NCI-H2196 (cell line): ENCODE measurements around the gene MAGI1.
A peak's percentile ranks its signal among the peaks of the same experiment; 100 is the strongest.
"Not testable (repeated sequence)": the region's sequence is repeated elsewhere in the genome, so short reads cannot be mapped to it uniquely, and the experiment has no call there.

Experiments
- DNase-seq: peaks from one replicate; lab custom pipeline; 2025; ENCODE audit not compliant: unreplicated experiment; lab: John Stamatoyannopoulos, UW

Gene MAGI1

GRCh38 chr3:66041116-66041515, 2.4 kb upstream of the MAGI1 start:
- no peak for DNase-seq

GRCh38 chr3:66039590-66039887, 821 bp upstream of the MAGI1 start:
- DNase-seq: no peak

DNA sequence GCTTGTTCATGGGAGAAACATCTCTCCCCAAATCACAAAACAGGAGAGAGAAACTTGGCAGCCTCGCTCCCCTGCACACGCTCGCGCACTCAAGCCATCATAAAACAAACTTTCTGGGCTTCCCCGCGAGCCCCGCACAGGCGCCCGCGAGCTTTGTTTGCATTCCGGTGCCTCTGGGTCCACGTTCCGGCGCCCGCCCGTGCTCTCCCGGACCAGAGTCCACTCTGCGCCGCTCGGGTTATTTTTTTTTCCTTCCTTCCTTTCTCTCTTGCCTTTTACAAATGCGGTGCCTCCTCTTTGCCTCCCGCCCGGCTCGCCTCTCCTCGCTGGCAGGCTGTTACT, 363 bp downstream of the MAGI1 start:
- no peak for DNase-seq

DNA sequence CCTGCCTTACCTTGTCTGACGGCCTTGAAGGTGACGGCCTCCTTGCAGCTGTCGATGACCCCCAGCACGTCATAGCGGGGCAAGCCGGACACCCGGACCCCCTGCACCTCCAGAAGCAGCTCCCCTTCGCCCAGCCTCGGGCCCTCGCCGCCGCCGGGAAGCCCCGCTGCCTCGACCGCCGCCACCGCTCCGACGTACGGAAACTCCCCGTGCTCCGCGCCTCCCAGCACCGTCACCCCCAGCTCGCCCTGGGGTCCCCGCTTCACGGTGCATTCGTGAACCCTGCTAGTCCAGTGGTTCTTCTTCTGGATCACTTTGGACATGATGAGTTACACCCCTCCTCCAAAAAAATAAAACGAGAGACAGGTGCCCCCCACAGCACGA, 740 bp downstream of the MAGI1 start:
- DNase-seq: no peak

DNA sequence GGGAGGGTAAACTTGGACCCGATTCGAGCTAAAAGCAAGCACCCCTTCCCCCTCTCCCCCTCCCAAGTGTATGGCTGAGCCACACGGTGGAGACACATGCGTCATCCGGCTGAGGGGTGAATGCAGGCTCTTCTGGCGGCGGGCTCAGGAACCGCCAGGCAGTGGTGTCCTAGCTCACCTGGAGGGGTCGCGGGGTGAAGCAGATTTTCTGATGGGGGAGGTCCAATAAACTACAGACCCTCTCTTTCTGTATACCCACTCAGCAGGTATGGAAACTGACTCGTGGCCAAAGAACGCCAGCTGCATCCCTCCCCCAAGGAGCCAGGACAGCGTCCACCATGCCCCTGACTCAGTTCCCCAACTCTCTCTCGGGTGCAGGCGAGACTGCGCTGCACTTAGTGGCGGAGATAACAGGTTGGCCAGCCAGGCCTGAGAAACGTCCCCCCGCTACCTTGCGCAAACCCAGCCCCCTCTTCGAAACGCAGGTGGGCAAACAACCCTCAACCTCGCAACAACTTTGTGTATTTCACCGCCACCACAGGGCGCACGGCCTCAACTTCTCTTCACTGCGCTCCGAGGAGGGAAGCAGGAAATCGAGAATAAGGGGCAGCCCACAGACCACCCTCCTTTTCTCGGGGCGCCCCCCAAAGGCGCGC, 1.3 kb downstream of the MAGI1 start:
- peak; percentile 8 for DNase-seq

DNA sequence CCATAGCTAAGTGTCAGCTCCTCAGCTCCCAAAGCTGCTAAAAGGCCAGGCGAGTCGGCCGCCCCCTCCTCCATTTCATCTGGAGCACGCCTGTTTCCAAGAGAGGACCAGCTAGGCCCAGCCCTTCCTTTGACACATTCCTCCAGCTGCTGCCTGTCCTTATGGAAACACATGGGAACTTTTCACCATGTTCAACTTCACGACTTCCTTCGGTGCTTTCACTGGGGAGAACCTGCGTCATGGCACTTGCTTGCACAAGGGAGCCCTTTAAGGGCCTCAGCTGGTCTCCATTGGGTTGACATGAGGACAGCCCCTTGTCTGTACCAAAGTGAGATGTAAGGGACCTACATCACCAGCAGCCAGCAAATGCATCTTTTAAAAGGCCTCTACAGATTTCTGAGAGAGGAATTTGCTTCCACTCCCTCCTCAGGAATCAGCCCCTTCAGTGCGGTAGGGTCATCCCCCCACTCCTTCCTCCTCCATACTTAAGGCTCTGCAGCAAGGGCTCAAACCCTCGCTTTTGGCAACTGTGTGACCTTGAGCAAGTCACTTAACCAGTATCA, 2.1 kb downstream of the MAGI1 start:
- no peak for DNase-seq

- no peak for DNase-seq
Observed at GRCh38 chr3:66035763-66036477, 2.8 kb downstream of the MAGI1 start.

GRCh38 chr3:66033241-66034138, 5.2 kb downstream of the MAGI1 start:
- DNase-seq: no peak

- DNase-seq: no peak
Observed at GRCh38 chr3:66031102-66031698, 7.5 kb downstream of the MAGI1 start.

GRCh38 chr3:66029443-66029842, 9.3 kb downstream of the MAGI1 start:
- DNase-seq: no peak

DNA sequence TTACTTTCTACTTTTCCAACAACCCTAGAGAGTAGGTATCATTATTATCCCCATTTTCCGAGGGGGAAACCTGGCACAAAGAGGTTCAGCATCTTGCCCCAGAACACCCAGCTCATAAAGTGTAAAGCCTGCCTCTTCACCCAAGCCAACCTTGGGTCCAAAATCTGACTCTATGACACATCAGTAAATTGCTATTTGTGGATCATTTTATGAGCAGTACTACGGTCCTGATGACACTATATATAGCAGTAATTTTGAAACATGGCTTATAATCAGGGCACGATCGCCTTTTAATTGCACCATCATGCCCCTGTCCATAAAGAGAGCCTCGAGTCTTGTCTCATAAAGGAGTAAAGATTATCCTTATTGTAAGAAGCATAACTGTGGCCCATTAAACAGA, 9.7 kb downstream of the MAGI1 start:
- DNase-seq: no peak

DNA sequence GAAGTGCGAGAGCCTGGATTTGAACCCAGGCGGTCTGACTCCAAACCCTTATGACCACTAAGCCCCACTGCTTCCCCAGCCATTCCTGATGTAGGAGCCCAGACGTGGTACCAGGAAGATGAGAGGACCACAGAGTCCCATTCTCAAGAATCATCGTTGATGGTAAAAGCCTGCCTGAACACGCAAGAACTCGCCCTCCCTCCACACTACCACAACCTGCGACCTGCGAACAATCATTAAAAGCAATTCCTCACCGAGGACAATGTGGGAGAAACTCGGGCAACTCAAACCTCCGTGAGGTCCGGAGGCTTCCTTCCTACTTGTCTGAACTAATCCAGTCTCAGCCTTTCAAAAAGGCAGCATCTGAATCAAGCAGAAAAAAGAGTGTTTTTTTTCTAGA, 10.3 kb downstream of the MAGI1 start:
- DNase-seq: no peak

- not testable (repeated sequence) for DNase-seq
Observed at GRCh38 chr3:66027099-66027498, 11.6 kb downstream of the MAGI1 start.

DNA sequence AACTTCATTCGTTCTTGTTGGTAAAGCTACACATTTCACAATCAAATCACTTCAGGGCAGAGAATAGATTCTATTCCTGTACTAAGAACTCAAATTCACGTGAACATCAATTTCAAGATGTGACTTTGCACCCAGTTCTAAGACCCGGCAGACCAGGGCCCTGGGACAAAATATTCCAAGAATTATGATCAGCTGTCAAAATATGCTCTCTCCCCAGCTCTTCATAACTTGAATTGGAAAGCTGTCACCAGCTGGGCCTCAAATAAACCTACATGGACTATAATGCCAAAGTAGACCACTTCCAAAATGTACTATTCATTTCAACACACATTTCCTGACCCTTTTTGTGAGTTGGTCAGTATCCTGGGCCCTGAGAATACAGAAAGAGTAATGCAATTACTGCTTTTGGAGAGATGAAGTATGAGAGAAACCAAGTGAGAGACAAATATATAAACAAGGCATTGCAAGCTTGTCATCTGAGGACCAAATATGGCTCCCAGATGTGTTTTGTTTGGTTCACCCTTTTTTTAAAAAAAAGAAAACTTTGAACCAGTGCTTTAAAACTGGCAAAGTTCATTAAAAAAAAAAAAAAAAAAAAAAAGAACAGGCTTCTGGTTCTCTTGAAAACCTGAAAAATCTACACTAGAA, 14.9 kb downstream of the MAGI1 start:
- DNase-seq: no peak

- DNase-seq: no peak
Observed at GRCh38 chr3:66023229-66023628, 15.5 kb downstream of the MAGI1 start.

DNA sequence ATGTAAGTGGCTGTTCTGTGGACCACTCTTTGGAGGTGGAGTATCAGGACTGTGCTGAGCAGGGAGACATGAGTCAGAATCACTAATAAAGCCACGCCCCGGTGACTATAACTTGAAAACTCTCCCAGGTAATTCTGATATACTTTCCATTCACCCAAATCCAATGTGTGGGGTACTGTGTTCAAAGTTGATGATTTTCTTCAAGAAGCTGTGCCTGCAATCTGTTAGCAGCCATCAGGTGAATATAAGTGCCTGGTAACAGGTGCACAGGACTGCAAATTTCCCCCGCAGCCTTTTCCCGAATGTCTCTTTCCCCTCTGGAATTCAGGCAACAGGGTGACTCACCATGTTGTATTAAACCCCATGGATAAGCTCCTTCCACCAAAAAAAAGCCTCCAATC, 17.0 kb downstream of the MAGI1 start:
- no peak for DNase-seq

GRCh38 chr3:66019896-66020295, 18.8 kb downstream of the MAGI1 start:
- DNase-seq: no peak

DNA sequence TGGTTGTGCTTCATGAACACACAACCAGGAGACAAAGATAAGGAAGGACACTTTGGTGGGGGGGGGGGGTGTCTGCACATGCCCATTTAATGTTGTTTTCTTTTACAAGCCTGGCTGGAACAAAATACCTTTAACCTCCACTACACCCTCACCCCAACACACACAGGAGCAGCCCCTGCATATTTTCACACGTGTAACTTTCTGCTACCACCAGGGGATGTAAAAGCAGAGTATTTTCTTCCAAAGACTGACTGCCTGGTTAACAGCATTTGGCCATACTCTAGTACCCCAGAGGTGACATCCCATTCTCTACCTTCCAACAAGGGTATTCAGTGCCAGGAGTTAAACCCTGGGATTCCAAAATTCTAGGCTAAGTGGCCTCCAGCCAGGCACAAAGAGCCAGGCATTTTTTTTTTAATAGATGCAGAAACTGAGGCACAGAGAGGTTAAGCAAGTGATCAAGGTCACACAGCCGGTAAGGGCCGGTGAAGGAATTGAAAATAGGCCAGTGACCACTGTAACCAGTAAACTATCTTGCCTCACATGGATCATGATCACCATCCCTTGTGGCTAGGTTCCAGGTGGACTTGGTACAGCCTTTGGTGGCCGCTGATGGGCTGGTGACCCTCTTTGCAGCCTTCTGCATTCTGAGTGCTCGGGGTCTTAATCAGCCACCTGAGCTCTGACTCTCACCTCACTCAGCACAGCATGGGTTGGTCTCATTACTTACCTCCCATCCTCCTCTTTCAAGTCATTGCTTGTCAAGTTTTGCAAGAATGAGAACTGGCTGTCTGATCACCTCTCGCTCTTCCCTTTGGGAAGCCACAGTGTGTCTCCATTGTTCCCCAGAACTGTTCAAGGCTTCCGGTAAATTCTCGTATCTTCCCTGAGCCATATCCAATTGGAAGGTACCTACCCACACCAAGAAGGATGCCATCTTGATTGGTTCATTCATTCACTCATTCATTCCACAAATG, 20.4 kb downstream of the MAGI1 start:
- no peak for DNase-seq

DNA sequence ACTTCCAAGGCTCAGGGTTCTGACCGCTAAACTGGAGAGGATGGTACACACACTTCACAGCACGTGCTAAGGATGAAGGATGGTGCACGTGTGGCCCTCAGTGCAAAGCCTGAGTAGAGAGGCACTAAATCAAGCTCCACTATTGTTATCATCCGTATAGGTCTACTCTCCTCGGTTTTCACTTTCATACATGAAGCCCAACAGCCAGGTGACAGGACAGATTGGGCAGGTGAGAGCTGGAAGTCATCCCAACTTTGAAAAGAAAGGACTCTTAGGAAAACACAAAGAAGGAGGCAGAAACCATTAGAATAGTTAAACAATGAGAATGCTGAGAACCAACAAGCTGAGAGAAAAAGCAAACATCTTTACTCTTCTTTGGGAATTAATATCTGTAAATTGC, 21.1 kb downstream of the MAGI1 start:
- peak; percentile 19 for DNase-seq

DNA sequence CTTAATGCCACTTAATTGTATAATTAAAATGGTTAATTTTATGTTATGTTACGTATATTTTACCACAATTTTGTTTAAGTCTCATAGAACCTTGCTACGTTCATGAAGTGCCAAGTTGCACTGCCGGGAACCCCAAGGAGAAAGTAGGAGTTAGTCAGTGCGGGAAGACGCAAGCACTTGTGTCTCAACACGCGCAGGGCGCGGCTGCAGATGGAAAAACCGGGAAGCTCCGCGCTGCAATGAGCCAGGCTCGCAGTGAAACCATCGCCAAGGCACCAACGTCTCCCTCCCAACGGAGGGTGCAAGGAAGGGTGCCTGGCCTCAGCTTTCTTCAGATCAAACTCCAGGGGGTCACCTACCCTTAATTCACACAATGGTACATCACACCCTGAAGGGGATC, 21.6 kb downstream of the MAGI1 start:
- no peak for DNase-seq
